GM10248 (cell line): Measurements from ENCODE around the gene ZNF76.

Experiments
- CTCF ChIA-PET: fragments of 300-600 bp; sonication (Branson Sonifier 250); formaldehyde crosslinking; extraction: SDS; loops from one replicate; lab custom pipeline; 2021; ENCODE audit warnings: antibody characterized with exemption; lab: Yijun Ruan, JAX
- POLR2A ChIA-PET: fragments of 350-650 bp; sonication (Branson Sonifier 250); formaldehyde crosslinking; extraction: SDS; loops from one replicate; lab custom pipeline; 2020; ENCODE audit warnings: antibody characterized with exemption; lab: Yijun Ruan, JAX
- DNase-seq: peaks from one replicate; pipeline ENCODE4 v3.0.0; 2012; ENCODE audit errors: extremely low spot score
- TF ChIP-seq, protein P1 (sequence below): IDR thresholded peaks from 2 replicates; pipeline ENCODE4 v1.5.1; 2012; ENCODE audit warnings: mild to moderate bottlenecking, low read depth; ENCODE audit errors: extremely low read depth, missing control alignments, control extremely low read depth

The ZNF76 gene

DNA sequence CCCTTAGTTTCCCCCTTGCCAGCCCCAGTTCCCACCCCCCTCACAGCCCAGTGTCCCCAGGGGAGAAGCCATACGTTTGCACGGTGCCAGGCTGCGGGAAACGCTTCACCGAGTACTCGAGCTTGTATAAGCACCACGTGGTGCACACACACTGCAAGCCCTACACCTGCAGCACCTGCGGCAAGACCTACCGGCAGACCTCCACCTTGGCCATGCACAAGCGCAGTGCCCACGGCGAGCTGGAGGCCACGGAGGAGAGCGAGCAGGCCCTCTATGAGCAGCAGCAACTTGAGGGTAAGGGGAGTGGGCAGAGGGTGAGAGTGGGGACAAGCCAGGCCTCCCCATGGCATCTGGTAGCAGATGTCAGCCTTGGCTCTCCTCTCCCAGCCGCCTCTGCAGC lies 33.0 kb downstream of the ZNF76 start:
- no peak for DNase-seq
- TF ChIP-seq, protein P1, sequence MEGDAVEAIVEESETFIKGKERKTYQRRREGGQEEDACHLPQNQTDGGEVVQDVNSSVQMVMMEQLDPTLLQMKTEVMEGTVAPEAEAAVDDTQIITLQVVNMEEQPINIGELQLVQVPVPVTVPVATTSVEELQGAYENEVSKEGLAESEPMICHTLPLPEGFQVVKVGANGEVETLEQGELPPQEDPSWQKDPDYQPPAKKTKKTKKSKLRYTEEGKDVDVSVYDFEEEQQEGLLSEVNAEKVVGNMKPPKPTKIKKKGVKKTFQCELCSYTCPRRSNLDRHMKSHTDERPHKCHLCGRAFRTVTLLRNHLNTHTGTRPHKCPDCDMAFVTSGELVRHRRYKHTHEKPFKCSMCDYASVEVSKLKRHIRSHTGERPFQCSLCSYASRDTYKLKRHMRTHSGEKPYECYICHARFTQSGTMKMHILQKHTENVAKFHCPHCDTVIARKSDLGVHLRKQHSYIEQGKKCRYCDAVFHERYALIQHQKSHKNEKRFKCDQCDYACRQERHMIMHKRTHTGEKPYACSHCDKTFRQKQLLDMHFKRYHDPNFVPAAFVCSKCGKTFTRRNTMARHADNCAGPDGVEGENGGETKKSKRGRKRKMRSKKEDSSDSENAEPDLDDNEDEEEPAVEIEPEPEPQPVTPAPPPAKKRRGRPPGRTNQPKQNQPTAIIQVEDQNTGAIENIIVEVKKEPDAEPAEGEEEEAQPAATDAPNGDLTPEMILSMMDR: no peak
- ChIA-PET POLR2A (no interaction called here), CTCF (interaction anchor here (0.8 to 13.4 kb wide), 7 partner anchors 9 to 445 kb away, joined by 3 to 198 read pairs (median 6); partner anchors contain the start of genes ARMC12 and FANCE)

DNA sequence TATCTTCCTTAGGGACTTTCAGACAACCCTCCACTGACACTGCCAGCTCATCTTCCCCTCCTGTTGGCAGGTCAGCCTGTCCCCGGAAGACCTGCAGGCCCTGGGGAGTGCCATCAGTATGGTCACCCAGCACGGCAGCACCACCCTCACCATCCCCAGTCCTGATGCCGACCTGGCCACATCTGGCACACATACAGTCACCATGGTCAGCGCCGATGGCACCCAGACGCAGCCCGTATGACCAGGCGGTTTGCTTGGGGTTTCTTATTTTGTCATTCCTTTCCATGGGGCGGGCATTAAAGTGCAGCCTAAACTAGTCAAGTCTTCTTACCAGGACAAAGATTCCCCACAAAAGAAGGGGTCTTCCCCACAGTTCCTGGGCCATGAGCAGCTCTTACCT lies 34.1 kb downstream of the ZNF76 start:
- no peak for DNase-seq
- TF ChIP-seq, protein P1: no peak
- ChIA-PET CTCF (interaction anchor here (0.6 to 13.4 kb wide), 24 partner anchors 9 to 204 kb away, joined by 3 to 198 read pairs (median 3); partner anchors contain the start of genes FANCE, PPARD, RPL10A and ZNF76), POLR2A (interaction anchor here (0.5 kb wide), 1 partner anchor 14 kb away, joined by 3 read pairs; no protein-coding TSS in a partner anchor)

DNA sequence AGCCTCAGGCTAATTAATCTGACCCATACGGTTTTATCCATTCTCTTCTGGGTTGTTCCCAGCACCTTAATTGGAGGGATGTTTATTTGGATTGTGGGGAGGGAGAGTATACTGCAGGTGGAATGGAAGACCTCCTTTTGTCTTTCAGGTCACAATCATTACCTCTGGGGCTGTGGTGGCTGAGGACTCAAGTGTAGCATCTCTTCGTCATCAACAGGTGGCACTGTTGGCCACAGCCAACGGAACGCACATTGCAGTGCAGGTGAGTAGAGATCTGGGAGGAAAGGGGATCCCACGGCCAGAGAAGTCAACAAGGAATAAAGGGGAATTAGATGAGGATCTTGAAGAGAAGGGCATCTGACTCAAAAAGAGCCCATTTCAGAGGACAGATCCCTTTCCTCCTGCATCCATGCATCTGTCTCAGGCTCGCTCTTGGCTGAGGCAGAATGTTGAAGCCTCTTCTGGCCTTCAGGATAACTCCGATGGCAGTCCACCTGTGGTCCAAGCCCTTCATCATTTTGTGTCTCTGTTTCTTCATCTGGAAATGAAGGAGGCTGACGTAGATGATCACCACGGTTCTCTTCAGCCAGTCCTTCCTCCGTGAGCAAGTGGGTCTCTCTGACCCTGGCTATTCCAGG lies 34.9 kb downstream of the ZNF76 start:
- ChIA-PET CTCF (interaction anchor here (0.6 to 13.4 kb wide), 22 partner anchors 9 to 204 kb away, joined by 3 to 198 read pairs (median 4); partner anchors contain the start of genes FANCE, PPARD, RPL10A and ZNF76), POLR2A (no interaction called here)
- DNase-seq: peak; percentile 74
- TF ChIP-seq, protein P1: peak; percentile 81

DNA sequence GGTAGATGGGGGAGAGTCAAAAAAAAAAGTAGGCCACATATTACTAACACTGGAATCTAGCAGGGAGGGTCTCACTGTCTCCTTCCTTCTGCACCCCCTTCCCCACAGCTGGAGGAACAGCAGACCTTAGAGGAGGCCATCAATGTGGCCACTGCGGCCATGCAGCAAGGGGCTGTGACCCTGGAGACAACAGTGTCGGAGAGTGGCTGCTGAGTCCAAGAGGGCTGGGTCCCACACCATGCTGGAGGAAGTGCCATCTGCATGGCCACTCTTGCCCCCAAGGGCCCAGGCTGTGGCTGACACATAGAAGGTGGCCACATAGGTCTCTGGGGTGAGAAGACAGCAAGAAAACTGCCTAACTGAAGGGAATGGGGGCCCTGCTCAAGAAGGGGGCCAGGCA lies 35.5 kb downstream of the ZNF76 start:
- CTCF ChIA-PET: interaction anchor here (1.2 to 13.4 kb wide), 10 partner anchors 8 to 259 kb away, joined by 3 to 198 read pairs (median 6); partner anchors contain the start of genes FANCE and PPARD
- POLR2A ChIA-PET: no interaction called here

DNA sequence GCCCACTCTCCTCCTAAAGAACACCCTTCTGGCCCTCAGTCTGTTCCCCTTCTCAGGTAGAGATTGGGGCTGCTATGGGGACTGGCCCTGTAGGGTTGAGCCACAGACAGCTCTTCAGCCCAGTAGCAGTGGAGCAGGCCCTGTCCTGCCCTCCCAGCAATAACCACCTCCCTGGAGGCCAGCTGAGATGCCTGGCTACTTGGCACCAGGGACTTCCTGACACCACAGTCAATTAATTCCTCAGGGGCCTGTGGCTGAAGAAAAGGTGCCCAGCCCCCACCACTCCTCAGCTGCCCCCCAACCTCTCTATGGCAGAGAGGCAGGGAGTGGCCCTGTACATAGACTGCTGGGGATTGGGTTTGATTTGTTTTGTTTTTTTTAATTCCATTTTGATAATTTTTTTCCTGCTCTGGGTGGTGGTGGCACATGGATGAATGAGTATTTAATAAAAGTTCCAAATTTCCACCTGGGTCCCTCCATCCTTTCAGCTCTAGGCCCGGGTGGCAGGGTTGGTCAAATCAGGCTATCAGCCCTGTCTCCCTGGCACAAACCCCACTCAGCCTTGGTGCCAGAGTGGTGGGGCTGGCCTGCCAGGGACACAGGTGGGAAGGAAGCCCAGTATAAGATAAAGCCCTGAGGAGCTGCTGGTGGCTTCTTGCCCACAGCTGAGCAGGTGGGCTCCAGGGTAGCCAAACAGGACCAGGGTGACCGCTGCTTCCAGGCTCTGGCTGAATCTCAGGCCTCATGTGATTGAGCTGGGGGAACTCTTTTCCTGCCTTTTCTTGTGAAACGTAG lies 36.2 kb downstream of the ZNF76 start:
- TF ChIP-seq, protein P1: no peak
- ChIA-PET CTCF (interaction anchor here (1.2 to 13.4 kb wide), 19 partner anchors 8 to 440 kb away, joined by 3 to 198 read pairs (median 5); partner anchors contain the start of genes FANCE, PPARD and RPL10A), POLR2A (interaction anchor here (0.7 to 1.3 kb wide), 2 partner anchors 31 to 180 kb away, joined by 3 read pairs; no protein-coding TSS in a partner anchor)

More for the DNA sequence above, 35.5 kb downstream of the ZNF76 start:
- TF ChIP-seq, protein P1: no peak
- DNase-seq: no peak

More for the DNA sequence above, 36.2 kb downstream of the ZNF76 start:
- DNase-seq: no peak
